OCI-LY1 (cell line): ENCODE results near the gene KRTAP17-1.
"Not testable (repeated sequence)": the region's sequence is repeated elsewhere in the genome, so short reads cannot be mapped to it uniquely, and the experiment has no call there.

Source experiments
- H2AFZ ChIP-seq: fragments of 200-600 bp; sonication (generic), shearing (Covaris generic); 2 replicates; pipeline ENCODE4 v1.6.0; 2014; ENCODE audit warnings: antibody characterized with exemption, mild to moderate bottlenecking, low read length
- H3F3A ChIP-seq: fragments of 200-600 bp; sonication (generic), shearing (Covaris generic); 2 replicates; pipeline ENCODE4 v1.6.0; 2014; ENCODE audit warnings: mild to moderate bottlenecking, antibody characterized with exemption, low read length, moderate library complexity; ENCODE audit not compliant: insufficient read depth
- H3K27ac ChIP-seq: fragments of 200-600 bp; sonication (generic); 2 replicates; pipeline ENCODE4 v1.5.1; 2014; ENCODE audit warnings: low read length, mixed run types, mild to moderate bottlenecking, low read depth; ENCODE audit not compliant: poor library complexity, severe bottlenecking
- H3K27me3 ChIP-seq: fragments of 200-600 bp; sonication (generic); 2 replicates; pipeline ENCODE4 v1.6.0; 2014; ENCODE audit warnings: antibody characterized with exemption, mild to moderate bottlenecking, low read length, moderate library complexity; ENCODE audit not compliant: insufficient read depth
- H3K36me3 ChIP-seq: fragments of 200-600 bp; sonication (generic); 2 replicates; pipeline ENCODE4 v1.6.1; 2014; ENCODE audit warnings: mild to moderate bottlenecking, antibody characterized with exemption, low read length, moderate library complexity, mixed read lengths; ENCODE audit not compliant: insufficient read depth
- H3K4me1 ChIP-seq: fragments of 200-600 bp; sonication (generic); 2 replicates; pipeline ENCODE4 v1.5.1; 2014; ENCODE audit warnings: mild to moderate bottlenecking, low read length, moderate library complexity; ENCODE audit not compliant: insufficient read depth, severe bottlenecking
- H3K4me2 ChIP-seq: fragments of 200-600 bp; sonication (generic), shearing (Covaris generic); 2 replicates; pipeline ENCODE4 v1.6.1; 2014; ENCODE audit warnings: low read length
- H3K4me3 ChIP-seq: fragments of 200-600 bp; sonication (generic); 2 replicates; pipeline ENCODE4 v1.5.1; 2014; ENCODE audit warnings: low read length, low read depth, mild to moderate bottlenecking, mixed read lengths; ENCODE audit not compliant: poor library complexity, severe bottlenecking
- H3K79me2 ChIP-seq: fragments of 200-600 bp; shearing (Covaris generic); 2 replicates; pipeline ENCODE4 v1.6.1; 2016; ENCODE audit warnings: mixed run types, low read length, mixed read lengths; ENCODE audit not compliant: insufficient read depth
- H3K9ac ChIP-seq: fragments of 200-600 bp; sonication (generic), shearing (Covaris generic); 2 replicates; pipeline ENCODE4 v1.6.1; 2014; ENCODE audit warnings: mild to moderate bottlenecking, low read length, mixed read lengths
- H3K9me2 ChIP-seq: fragments of 200-600 bp; sonication (generic), shearing (Covaris generic); 2 replicates; pipeline ENCODE4 v1.6.1; 2014; ENCODE audit warnings: low read depth, mild to moderate bottlenecking, low read length, mixed read lengths
- H3K9me3 ChIP-seq: fragments of 200-600 bp; shearing (Covaris generic); 2 replicates; pipeline ENCODE4 v1.6.1; 2014; ENCODE audit warnings: low read length, mixed read lengths
- H4K20me1 ChIP-seq: fragments of 200-600 bp; sonication (generic), shearing (Covaris generic); 2 replicates; pipeline ENCODE4 v1.6.0; 2016; ENCODE audit warnings: mild to moderate bottlenecking, low read length; ENCODE audit not compliant: insufficient read depth
- EZH2 ChIP-seq: fragments of 200-600 bp; sonication (generic), shearing (Covaris generic); IDR thresholded peaks from 2 replicates; pipeline ENCODE4 v1.8.0; 2017; ENCODE audit warnings: borderline replicate concordance, mixed run types, mild to moderate bottlenecking, antibody characterized with exemption, low read length, moderate library complexity, mixed read lengths
- TF ChIP-seq, protein P1 (sequence below): fragments of 200-600 bp; sonication (generic), shearing (Covaris generic); IDR thresholded peaks from 2 replicates; pipeline ENCODE4 v1.5.1; 2017; ENCODE audit warnings: mild to moderate bottlenecking, antibody characterized with exemption, low read length, moderate library complexity, mixed read lengths

The KRTAP17-1 gene

DNA sequence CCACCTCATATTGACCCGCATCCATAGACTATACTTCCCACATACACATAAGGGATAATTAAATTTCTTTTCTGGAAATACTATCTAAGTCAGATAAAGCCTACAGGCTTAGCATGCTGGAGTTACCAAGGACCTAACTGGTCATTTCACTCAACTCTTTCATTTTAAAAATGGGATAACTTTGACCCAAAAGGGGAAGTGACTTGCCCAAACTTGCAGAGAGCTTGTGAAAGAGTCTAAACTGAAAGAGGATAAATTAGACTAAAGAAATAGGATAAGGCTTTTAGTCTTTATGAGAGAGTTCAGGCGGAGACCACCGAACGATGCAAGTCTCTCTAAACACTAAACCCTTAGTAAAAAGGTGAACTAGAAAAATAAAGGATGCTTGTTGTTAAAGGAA is 39.0 kb upstream of the KRTAP17-1 start:
- H3K9me3 ChIP-seq = no peaks in the 10 kb centered on the region
- no peaks in the 10 kb centered on the region for H3K27me3 ChIP-seq
- H3K4me3 ChIP-seq = no peak overlapping the region
- no peak overlapping the region for H3K9ac ChIP-seq
- no peak overlapping the region for H3K27ac ChIP-seq
- H3K36me3 ChIP-seq = no peaks in the 10 kb centered on the region
- H3K9me2 ChIP-seq = no peaks in the 10 kb centered on the region
- H3F3A ChIP-seq = no peaks in the 10 kb centered on the region
- no peaks in the 10 kb centered on the region for H3K4me1 ChIP-seq
- H3K79me2 ChIP-seq = no peaks in the 10 kb centered on the region
- no peaks in the 10 kb centered on the region for H4K20me1 ChIP-seq
- H3K4me2 ChIP-seq = no peak overlapping the region
- H2AFZ ChIP-seq = no peak overlapping the region
- TF ChIP-seq, protein P1, sequence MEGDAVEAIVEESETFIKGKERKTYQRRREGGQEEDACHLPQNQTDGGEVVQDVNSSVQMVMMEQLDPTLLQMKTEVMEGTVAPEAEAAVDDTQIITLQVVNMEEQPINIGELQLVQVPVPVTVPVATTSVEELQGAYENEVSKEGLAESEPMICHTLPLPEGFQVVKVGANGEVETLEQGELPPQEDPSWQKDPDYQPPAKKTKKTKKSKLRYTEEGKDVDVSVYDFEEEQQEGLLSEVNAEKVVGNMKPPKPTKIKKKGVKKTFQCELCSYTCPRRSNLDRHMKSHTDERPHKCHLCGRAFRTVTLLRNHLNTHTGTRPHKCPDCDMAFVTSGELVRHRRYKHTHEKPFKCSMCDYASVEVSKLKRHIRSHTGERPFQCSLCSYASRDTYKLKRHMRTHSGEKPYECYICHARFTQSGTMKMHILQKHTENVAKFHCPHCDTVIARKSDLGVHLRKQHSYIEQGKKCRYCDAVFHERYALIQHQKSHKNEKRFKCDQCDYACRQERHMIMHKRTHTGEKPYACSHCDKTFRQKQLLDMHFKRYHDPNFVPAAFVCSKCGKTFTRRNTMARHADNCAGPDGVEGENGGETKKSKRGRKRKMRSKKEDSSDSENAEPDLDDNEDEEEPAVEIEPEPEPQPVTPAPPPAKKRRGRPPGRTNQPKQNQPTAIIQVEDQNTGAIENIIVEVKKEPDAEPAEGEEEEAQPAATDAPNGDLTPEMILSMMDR = no peak
- TF ChIP-seq EZH2 = no peak

DNA sequence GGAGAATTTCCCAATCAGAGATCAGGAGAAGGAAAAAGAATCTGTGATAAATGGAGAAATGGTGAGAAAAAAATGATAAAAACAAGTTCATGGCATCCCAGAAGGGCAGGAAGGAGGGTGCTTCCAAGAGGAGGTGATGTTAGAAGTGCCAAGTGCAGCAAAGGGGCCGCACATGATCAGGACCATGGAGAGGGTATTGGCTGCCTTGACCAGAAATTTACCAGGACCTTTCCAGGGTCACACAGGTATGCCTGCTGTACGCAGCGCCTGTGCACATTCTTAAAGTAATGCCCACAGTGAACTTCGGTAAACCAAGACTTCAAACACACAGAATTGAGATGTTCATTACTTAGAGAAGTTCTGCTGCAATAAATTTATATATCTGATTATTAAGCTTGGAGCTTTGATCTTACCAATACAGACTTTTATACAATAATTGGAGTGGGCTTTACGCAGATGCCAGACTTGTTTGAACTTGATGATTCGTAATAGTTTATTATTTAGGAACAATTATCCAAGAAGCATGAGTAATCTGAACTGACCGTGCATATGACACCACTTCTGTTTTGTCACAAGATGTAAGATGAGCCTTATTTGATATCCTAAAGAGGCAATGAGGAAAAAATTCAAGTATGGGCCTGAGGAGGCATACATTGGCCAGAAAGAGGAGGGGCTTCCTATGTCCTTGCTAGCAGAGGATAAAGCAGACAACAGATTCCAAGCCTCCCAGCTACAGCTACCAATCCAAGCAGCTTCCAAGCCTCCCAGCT is 37.3 kb upstream of the KRTAP17-1 start:
- Histone ChIP-seq H3K4me3 (no peak overlapping the region), H3K27me3 (no peaks in the 10 kb centered on the region)

DNA sequence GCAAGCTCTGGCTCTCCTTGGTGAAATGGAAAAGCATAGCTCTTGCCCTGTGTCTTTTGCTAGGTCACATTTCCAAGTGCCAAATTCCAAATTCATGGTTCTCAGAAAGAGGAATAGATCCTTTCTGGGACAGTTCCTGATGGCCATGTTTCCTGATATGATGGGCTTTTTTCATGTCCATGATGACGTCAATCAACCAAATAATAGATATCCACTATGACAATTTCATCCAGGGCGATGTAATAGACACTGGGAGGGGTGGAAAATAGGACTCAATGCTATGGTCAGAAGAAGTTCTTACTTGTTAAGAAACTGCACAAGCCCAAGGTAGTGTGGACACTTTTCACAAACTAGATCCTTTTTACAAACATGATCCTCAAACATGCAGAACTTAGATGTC is 35.7 kb upstream of the KRTAP17-1 start:
- Histone ChIP-seq H3K4me1 (no peaks in the 10 kb centered on the region), H3K79me2 (no peaks in the 10 kb centered on the region), H3K4me3 (no peak overlapping the region), H3K27ac (no peak overlapping the region), H4K20me1 (no peaks in the 10 kb centered on the region), H3K27me3 (no peaks in the 10 kb centered on the region), H3K36me3 (no peaks in the 10 kb centered on the region), H3K9me3 (no peaks in the 10 kb centered on the region), H3K9ac (no peak overlapping the region), H2AFZ (no peak overlapping the region), H3F3A (no peaks in the 10 kb centered on the region), H3K9me2 (no peaks in the 10 kb centered on the region), H3K4me2 (no peak overlapping the region)
- TF ChIP-seq, protein P1 = no peak

More for the DNA sequence above, 37.3 kb upstream of the KRTAP17-1 start:
- no peaks in the 10 kb centered on the region for H4K20me1 ChIP-seq
- H2AFZ ChIP-seq = no peak overlapping the region
- no peak overlapping the region for H3K9ac ChIP-seq
- no peaks in the 10 kb centered on the region for H3K9me2 ChIP-seq
- no peak for TF ChIP-seq EZH2
- TF ChIP-seq, protein P1 = no peak
- no peak overlapping the region for H3K27ac ChIP-seq
- H3K9me3 ChIP-seq = no peaks in the 10 kb centered on the region
- no peak overlapping the region for H3K4me2 ChIP-seq
- no peaks in the 10 kb centered on the region for H3K36me3 ChIP-seq
- H3F3A ChIP-seq = no peaks in the 10 kb centered on the region
- no peaks in the 10 kb centered on the region for H3K79me2 ChIP-seq
- no peaks in the 10 kb centered on the region for H3K4me1 ChIP-seq

DNA sequence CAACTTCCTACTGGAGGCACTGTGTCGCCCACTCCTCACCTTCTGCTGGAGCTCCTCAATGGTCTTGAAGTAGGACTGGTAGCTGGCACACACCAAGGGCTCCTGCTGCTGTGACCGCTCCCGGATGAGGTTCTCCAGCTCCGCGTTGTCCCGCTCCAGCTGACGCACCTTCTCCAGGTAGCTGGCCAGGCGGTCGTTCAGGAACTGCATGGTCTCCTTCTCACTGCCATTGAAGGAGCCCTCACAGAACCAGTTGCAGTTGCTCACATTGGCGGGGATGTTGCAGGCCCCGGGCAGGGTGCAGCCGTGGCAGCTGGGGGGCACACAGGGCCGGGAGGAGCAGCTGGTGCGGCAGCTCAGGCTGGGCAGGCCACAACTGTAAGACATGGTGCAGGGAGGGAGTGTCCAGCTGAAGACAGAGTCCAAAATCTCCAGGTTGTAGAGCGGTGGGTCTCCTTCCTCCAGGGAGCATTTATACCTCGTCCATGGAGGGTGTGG is 34.9 kb upstream of the KRTAP17-1 start, which contains the start of gene KRT33A:
TSS of gene KRT33A (minus strand) at position 448 of the 498 bp plus-strand sequence. CDS start at position 387, 61 bp downstream.
- not testable (repeated sequence) for H3K4me2 ChIP-seq, H3K4me1 ChIP-seq, H3K9ac ChIP-seq, H3K4me3 ChIP-seq, H3K9me3 ChIP-seq, H3K36me3 ChIP-seq, H3K27me3 ChIP-seq, H3K27ac ChIP-seq, H2AFZ ChIP-seq, H4K20me1 ChIP-seq, H3K9me2 ChIP-seq, H3K79me2 ChIP-seq, H3F3A ChIP-seq
